WERI-Rb-1 (cell line): ENCODE data around the gene PPP2R2C.

Experiments used
- DNase-seq: peaks from one replicate; pipeline ENCODE4 v3.0.0-alpha.2; 2020
- H3K27ac ChIP-seq: fragments of 250-450 bp; sonication (Bioruptor Pico); 2 replicates; pipeline ENCODE4 v1.5.1; 2020; ENCODE audit warnings: mild to moderate bottlenecking, moderate library complexity
- H3K27me3 ChIP-seq: fragments of 250-450 bp; sonication (Bioruptor Pico); 2 replicates; pipeline ENCODE4 v1.5.1; 2021; ENCODE audit warnings: mild to moderate bottlenecking, low read depth, moderate library complexity; ENCODE audit not compliant: insufficient read depth, severe bottlenecking
- H3K36me3 ChIP-seq: fragments of 250-450 bp; sonication (Bioruptor Pico); 2 replicates; pipeline ENCODE4 v1.5.1; 2020; ENCODE audit warnings: mild to moderate bottlenecking, moderate library complexity
- H3K4me3 ChIP-seq: 2 replicates; pipeline ENCODE4 v1.5.1; 2011; ENCODE audit warnings: low read depth, mild to moderate bottlenecking, control low read depth, low read length
- H3K9me3 ChIP-seq: fragments of 250-450 bp; sonication (Bioruptor Pico); 2 replicates; pipeline ENCODE4 v1.5.1; 2021; ENCODE audit warnings: mild to moderate bottlenecking, moderate library complexity; ENCODE audit not compliant: severe bottlenecking
- TF ChIP-seq, protein P1 (sequence below): IDR thresholded peaks from 2 replicates; pipeline ENCODE4 v1.5.1; 2011; ENCODE audit warnings: low read depth, mild to moderate bottlenecking, control low read depth, inconsistent platforms, low read length

The PPP2R2C gene

DNA sequence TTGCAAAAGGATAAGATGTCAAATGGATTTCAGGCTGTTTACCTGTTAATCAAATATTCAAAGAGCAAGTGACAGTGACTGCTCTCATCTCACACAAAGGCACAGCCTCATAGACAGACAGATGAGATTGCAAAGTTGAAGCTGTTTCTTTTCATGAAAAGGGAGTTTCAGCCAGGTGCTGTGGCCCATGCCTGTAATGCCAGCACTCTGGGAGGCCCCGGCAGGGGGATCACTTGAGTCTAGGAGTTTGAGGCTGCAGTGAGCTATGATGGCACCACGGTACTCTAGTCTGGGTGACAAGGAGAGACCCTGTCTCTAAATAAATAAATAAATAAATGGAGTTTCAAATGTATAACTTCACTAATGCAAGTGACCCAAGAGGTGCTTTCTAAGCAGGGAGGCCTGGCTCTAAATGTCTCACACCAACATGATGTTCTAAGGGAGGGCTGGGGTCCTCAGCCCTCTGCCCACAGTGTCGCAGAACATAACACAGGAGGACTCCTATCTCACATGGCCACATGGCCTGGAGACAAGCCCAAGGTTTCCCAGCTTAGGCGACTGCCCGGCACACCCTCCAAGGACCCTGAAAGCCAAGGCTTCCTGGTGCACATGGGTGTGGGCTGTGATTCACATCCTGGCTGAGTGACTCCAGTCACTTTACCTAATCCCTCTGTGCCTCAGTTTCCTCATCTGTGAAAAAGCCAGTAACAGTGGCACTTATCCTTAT is 26.8 kb downstream of the PPP2R2C start:
- TF ChIP-seq, protein P1, sequence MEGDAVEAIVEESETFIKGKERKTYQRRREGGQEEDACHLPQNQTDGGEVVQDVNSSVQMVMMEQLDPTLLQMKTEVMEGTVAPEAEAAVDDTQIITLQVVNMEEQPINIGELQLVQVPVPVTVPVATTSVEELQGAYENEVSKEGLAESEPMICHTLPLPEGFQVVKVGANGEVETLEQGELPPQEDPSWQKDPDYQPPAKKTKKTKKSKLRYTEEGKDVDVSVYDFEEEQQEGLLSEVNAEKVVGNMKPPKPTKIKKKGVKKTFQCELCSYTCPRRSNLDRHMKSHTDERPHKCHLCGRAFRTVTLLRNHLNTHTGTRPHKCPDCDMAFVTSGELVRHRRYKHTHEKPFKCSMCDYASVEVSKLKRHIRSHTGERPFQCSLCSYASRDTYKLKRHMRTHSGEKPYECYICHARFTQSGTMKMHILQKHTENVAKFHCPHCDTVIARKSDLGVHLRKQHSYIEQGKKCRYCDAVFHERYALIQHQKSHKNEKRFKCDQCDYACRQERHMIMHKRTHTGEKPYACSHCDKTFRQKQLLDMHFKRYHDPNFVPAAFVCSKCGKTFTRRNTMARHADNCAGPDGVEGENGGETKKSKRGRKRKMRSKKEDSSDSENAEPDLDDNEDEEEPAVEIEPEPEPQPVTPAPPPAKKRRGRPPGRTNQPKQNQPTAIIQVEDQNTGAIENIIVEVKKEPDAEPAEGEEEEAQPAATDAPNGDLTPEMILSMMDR = no peak
- no peak for DNase-seq
- H3K36me3 ChIP-seq = no peaks in the 10 kb centered on the region
- no peaks in the 10 kb centered on the region for H3K9me3 ChIP-seq
- H3K4me3 ChIP-seq = no peak overlapping the region
- no peak overlapping the region for H3K27ac ChIP-seq
- no peaks in the 10 kb centered on the region for H3K27me3 ChIP-seq

DNA sequence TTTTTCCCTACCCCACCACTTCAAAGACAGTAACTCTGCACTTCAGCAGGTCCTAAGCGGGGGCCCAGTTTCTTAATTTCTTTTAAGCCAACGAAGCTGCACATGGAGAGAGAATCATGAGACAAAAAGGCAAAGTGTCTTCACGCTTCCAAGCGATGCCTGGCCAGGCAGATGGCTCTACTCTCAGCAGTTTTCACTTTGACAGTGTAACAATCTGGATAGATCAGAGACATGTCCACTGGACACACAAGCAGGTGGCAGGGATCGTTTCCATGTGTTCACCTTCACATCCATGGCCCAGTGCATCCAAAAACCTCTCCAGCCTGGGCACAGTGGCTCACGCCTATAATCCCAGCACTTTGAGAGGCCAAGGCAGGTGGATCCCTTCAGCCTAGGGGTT is 27.8 kb downstream of the PPP2R2C start:
- Histone ChIP-seq H3K27ac (no peak overlapping the region), H3K27me3 (no peaks in the 10 kb centered on the region), H3K36me3 (no peaks in the 10 kb centered on the region), H3K9me3 (no peaks in the 10 kb centered on the region), H3K4me3 (no peak overlapping the region)
- no peak for DNase-seq
- TF ChIP-seq, protein P1 = no peak

DNA sequence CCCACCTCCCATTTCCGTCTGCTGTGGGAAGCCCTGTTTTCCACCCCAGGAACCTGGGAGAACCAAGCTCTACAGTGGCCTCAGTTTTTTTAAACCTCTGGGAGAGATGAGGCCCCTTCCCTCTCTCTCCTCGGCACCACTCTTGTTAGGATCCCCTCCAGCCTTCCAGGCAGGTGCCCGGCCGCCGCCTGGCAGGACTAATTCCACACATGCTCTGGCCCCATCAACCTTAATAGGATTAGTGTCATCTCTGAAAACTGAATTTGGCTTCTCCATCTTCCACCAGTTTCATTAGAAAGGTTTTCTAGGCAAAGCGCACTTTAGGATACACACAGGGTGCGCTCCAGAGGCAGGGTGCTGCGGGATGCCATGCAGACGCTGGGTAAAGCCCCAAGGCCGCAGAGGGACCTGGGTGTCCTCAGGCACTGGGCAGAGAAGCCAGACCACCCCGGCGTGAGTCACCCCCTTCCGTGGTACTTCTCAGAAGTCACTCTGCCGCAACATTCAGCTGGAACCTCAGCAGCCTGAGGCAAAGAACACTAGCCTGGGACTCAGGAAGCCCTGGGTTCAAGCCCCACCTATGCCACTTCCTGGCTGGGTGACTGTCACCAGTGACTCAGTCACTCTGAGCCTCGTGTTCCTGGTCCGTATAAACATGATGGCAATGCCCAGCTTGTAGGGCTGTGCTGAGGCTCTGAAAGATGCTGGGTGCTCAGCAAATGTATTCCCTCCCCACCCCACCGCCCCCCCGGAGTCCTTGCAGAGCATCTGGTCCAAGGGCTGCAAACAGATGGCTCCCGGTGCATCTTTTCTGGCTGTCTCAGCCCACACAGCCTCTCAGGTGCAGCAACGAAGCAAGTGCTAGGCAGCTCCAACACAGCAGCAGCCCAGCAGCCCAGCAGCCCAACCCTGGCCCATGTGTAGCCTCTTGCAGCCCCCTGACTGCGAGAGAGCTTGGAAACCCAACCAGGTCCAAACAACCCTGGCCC is 29.1 kb downstream of the PPP2R2C start:
- no peak overlapping the region for H3K4me3 ChIP-seq
- TF ChIP-seq, protein P1 = no peak
- no peaks in the 10 kb centered on the region for H3K27me3 ChIP-seq
- H3K9me3 ChIP-seq = no peaks in the 10 kb centered on the region
- H3K36me3 ChIP-seq = no peaks in the 10 kb centered on the region
- no peak overlapping the region for H3K27ac ChIP-seq
- peak; percentile 29 for DNase-seq

DNA sequence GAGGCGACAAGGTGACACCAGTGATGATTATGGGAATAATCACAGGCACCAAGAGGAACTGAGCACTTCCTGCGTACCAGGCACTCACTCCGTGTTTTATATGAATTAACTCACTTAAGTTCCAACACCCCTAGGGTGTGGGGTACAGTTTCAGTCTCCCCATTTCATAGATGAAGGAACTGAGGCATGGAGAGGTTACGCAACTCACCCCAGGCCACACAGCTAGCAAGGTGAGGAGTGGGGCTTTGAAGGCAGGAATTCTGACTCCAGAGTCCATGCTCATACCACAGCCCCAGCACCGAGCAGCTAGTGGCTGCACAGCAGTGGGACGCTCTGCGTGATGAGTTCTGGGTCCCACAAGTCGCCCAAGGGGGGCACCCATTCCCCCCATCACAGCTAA is 29.9 kb downstream of the PPP2R2C start:
- no peak overlapping the region for H3K4me3 ChIP-seq
- DNase-seq = no peak
- no peaks in the 10 kb centered on the region for H3K9me3 ChIP-seq
- H3K36me3 ChIP-seq = no peaks in the 10 kb centered on the region
- H3K27ac ChIP-seq = no peak overlapping the region
- H3K27me3 ChIP-seq = no peaks in the 10 kb centered on the region
- TF ChIP-seq, protein P1 = no peak

DNA sequence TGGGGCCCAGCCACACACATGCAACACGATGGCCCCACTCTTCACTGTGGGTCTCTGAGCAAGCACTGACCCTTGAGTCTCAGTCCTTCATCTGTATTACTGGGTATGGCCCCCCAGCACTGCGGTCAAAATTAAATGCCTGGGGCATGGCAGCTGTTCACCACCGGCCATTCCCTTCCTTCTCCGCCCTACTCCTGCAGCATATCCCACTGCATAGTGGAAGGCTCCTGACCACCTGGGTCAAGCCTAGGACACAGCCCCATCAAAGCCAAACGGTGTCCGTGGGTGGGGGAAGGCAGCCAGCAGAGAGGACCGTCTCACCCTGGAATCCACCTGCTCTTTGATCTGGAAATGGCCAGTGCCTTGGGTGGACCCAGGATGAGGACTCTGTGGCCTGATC is 30.7 kb downstream of the PPP2R2C start:
- H3K9me3 ChIP-seq = no peaks in the 10 kb centered on the region
- TF ChIP-seq, protein P1 = no peak
- no peaks in the 10 kb centered on the region for H3K36me3 ChIP-seq
- H3K4me3 ChIP-seq = no peak overlapping the region
- no peak for DNase-seq
- H3K27ac ChIP-seq = no peak overlapping the region
- H3K27me3 ChIP-seq = no peaks in the 10 kb centered on the region
